GM21825 (cell line): ENCODE data around the gene ZCCHC7.
"Not testable (repeated sequence)": the region's sequence is repeated elsewhere in the genome, so short reads cannot be mapped to it uniquely, and the experiment has no call there.

Experiments used
- ATAC-seq: cut with Tn5 transposase; IDR thresholded peaks from one replicate; pipeline ENCODE4 v1.9.1; 2021; ENCODE audit warnings: mild to moderate bottlenecking, moderate library complexity; ENCODE audit not compliant: unreplicated experiment

The ZCCHC7 gene

DNA sequence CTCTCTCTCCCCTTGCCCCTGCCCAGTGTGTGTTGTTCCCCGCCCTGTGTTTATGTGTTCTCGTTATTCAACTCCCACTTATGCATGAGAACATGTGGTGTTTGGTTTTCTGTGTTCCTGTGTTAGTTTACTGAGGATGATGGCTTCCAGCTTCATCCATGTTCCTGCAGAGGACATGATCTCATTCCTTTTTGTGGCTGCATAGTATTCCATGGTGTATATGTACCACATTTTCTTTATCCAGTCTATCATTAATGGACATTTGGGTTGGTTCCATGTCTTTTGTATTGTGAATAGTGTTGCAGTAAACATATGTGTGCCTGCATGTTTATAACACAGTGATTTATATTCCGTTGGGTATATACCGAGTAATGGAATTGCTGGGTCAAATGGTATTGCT lies 83.1 kb downstream of the ZCCHC7 start:
- not testable (repeated sequence) for ATAC-seq

DNA sequence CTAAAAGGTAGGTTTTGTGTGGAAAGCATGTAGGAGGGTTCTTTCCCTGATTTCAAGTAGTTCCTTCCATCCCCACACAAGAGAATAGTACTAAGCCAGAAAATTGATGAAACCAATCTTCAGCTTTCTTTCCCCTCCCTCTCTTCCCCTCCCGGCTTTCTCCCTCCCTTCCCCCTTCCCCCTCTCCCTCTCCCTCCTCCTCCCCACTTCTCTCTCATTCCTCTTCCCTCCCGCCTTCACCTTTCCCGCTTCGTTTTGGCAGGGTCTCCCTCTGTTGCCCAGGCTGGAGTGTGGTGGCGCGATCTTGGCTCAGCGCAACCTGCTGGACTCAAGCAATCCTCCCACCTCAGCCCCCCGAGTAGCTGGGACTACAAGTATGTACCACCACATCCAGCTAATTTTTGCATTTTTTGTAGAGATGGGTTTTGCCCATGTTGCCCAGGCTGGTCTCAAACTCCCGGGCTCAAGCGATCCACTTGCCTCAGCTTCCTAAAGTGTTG lies 85.8 kb downstream of the ZCCHC7 start:
- ATAC-seq: no peak

DNA sequence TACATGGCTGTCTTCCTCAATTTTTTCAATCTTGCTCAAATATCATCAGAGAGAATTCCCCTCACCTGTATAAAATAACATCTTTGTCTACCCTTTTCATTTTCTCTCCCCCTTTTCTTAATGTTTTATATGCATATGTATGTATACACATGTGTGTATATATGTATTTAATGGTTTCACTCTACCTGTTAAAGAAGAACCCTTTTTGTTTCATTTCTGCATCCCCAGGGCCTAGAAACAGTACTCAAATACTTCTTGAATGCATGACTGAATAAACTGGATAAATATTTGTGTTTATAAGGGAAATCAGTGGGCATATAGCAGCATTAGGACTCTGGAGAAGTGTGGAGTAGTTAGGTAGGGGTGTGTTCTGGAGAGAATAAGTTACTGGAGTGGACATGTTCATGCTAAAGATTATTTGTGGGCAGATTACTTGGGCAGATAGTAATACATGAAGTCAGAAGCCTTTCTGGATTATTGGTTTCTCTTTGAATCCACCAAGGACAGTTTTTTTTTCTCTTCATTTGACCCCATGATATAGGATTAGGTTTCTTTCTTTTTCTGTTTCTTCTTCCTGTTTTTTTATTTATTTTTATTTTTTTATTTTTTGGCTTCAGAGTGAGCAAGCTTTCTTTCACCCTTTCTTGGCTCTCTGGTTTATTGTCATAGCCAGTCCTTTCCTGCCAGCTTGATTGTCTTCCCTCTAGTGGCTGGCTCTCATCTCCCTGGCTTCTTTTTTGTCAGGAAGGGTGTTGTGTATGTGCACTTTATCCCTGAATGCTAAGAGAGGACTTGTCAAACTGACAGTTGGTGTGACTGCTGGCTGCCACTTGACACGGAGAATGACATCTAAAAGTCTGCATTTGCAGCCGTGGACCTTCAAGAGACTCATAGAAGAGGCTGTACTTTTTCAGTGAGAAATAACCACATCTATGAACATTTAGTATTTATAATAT lies 89.3 kb downstream of the ZCCHC7 start:
- no peak for ATAC-seq

DNA sequence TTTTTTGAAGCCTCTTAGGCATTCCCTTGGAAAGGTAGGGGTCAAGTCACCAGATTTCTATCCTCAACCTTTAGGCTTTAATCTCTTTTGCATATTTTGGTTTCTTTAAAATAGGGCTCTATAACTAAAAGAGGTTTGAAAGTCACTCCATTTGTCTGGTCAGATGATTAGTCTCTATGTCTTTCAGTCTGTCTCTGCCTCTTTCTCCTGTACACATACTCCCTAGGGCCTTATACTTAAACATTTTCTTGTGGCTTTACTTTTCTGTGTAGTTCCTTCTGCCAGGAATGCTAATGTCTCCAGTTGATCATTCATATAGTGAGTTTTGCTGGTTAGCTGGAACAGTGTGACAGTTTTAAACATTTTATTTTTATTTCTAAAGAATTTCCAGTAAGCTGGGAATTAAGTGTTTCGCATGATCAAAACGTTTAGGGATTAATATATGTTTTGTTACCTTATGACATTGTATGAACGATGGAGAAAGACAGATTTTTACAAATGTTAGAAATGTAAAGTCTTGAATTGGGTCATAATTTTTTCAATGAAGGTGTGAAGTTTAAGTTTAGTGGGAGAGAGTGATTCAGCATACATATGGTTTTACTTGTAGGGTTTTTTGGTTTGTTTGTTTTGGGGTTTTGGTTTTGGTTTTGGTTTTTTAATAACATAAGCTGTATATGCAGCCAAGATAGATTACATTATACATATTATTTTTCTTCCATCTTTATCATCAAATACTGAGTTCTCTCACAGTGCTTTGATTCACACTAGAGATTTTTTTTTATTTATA lies 90.6 kb downstream of the ZCCHC7 start:
- ATAC-seq: peak; percentile 31

DNA sequence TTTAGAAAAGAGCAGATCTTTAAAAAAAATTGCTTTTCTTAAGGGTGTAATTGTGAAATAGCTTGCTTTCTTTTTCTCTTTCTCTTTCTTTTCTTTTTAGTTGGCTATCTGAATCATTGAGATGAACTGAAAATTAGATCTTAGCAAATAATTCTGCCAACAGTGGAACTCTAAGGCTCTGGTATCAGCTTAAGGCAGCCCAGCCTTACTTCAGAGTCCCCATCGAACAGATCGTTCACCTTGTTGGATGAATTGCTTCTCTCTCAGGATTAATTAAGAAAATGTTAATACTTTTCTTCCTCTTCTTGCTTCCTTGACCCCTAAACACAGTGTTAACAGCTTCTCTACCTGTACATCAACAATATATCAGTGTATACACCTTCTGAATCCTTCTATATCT lies 92.1 kb downstream of the ZCCHC7 start:
- ATAC-seq: no peak

DNA sequence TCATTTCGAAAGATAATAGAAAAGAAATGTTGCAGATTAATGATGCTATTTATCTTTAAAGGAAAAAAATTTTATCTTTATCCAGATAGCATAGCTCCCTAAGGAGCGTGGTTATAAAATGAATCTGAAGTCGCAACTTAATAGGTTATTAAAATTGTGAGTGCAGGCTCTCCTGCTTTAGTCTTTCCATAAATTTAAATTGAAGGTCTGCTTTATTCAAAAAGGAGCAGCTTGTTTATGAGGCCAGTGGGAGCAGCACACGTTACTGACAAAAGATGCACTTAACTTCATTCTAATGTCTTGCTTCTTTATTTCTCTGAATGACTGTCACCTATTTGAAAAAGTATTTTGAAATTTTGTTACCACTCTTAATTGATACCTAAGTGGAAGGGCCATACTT lies 95.0 kb downstream of the ZCCHC7 start:
- ATAC-seq: no peak

DNA sequence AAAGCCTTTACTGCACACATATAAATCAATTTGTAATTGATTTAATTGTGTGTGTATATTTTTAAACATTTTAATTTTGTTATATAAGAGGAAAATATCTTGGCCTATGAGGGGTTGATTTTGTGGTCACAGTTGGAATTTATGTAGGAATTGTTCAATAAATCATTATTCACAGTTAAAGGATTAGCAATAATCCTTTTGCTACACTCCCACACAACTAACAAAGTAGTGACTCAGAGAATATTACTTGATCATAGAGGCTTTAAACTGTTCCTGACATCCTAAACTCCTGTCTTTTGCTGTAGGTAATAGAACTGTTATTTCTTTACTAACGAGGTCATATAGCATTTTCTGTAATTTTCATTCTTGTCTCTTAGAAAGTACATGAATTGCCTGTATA lies 95.5 kb downstream of the ZCCHC7 start:
- ATAC-seq: no peak

DNA sequence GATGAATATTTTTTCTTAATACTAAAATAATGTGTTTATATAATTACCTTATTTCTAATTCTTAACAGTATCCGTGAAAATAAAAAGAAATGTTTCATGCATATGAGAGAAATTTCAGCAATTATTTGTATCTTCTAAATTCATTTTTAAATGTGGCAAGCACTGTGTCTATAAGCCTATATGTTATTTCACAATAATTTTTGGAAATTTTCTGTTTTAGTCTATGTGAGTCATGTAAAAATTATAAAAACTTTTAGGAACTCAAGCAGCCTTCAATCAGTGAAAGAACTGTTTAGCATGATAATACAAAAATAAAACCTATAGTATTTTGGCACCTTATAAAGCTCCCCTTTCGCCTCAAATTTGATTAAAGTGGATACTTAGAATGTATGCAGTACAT lies 96.8 kb downstream of the ZCCHC7 start:
- ATAC-seq: no peak

DNA sequence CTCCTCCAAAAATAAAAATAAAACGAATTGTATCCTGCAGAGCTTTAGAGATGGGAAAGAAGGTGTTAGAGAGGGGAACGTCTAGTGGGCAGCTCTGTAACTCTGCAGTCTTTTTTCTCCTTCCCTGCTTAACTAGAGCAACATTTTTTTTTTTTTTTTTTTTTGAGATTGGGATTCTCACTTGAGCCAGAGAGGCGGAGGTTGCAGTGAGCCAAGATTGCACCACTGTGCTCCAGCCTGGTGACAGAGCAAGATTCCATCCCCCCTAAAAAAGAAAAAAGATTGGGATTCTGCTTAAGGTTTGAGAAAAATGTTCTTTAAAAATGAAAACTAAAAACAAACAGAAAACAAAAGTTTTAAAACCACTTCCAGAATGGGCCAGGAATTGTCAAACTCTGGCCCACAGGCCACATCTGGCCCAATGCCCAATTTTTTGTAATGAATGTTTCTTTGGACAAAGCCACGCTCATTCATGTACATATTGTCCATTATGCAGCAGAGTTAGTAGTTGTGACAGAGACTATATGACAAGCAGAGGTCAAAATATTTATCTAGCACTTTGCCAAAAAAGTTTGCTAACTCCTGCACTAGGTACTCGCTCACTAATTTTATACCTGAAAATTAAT lies 98.5 kb downstream of the ZCCHC7 start:
- no peak for ATAC-seq

DNA sequence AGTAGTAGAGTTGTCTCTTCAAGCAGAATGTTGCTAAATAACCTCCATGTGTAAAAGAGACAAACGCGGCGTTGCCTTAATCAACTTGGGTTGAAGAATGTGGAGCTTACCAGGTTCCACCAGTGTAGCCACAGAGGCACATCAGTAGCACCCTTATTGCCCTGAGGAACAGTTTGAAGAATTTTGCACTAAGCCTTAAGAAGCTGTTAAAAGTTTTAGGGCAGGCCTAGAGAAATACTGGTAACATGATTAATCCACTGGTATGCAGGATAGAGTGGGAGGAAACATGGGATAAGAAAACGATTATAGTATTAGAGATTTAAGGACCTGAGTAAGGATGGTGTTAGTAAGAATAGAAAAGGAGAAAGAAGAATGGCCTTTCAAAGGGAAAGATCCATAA lies 100.6 kb downstream of the ZCCHC7 start:
- no peak for ATAC-seq

DNA sequence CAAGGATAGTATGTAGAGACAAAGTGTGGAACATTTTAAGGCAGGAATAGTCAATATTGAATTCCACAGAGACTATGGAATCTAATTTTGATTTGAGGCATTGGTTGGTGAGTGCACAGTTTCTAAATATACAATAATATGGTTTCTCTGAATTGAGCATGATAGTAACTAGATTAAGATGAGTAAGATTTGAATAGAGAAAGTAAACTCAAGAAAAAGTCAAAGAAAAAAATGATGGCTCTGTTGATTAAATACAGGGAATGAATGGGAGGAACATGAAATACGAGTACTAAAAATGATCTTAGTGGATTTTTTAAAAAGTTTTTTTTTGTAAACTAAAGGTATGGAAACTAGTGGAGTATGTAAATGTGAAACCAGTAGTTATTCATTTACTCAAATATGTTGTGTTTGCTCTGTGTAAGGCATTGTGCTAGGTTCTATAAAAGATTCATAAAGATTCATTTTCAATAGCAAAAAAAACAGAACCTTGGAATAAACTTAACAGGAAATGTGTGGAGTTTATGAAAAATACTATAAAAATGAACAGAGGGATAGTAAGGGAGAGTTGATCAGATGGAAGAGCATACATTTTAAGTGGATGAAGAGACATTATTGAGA lies 101.2 kb downstream of the ZCCHC7 start:
- no peak for ATAC-seq

DNA sequence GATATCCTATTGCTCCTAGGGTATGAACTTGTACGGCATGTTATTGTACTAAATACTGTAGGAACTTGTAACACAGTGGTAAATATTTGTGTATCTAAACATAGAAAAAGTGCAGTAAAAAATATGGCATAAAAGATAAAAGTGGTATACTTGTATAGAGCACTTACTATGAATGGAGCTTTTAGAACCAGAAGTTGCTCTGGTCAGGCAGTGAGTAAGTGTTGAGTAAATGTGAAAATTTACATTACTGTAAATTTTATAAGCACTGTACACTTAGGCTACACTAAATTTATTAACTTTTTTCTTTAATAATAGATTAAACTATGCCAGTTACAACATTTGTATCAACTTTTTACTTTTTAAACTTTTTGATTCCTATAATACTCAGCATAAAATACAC lies 109.1 kb downstream of the ZCCHC7 start:
- no peak for ATAC-seq

DNA sequence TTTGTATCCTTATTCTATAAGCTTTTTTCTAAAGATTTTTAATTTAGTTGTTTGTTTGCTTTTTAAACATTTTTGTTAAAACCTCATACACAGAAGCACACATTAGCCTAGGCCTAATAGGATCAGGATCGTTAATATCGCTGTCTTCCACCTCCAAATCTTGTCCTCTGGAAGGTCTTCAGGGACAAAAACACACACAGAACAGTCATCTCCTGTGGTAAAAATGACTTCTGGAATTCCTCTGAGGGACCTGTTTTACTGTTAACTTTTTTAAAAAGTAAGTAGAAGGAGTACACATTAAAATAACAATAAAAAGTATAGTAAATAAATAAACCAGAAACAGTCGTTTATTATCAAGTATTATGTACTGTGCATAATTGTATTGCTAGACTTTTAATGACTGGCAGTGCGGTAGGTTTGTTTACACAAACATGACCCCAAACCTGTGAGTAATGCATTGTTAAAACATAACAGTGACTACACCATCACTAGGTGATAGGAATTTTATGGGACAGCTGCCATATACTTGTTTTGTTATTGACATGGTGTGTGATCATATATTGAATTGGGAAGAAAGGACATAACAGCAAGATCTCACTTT lies 109.6 kb downstream of the ZCCHC7 start:
- ATAC-seq: no peak

DNA sequence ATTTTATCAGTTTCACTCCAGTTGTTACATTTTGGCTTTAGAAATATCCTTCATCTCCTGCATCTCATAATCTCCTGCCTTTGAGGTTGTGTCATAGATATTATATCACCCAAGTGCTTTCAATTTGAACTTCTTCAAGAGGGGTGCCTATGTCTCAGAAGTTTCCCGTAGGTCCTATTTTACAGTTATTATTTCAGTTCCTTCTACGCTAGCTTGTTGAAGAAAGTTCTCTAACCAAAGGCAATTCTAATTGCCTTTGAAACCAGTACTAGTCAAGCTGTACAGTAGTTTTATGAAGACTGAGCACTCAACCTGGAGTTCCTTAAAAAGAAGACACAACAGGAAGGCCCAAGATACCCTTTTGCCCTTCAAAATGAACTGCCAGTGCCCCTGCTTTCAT lies 116.4 kb downstream of the ZCCHC7 start:
- ATAC-seq: no peak

DNA sequence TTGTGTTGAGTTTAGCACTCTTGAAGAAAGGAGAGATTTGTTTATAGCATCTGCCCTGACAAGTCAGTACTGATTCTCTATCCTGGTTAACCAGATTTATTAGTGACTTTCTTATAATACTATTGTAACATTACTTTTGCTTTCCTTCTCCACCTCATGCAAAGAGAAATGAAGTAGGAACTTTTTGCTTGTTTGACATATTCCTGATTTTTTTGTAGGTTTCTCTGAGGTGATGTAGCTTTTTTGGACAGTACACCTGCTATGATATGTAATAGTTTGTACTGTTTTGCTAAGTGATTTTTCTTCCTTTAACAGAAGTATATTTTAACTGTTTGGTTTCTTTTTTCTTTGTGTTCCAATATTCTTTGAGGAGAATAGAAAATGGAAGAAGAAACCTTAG lies 117.7 kb downstream of the ZCCHC7 start:
- no peak for ATAC-seq

DNA sequence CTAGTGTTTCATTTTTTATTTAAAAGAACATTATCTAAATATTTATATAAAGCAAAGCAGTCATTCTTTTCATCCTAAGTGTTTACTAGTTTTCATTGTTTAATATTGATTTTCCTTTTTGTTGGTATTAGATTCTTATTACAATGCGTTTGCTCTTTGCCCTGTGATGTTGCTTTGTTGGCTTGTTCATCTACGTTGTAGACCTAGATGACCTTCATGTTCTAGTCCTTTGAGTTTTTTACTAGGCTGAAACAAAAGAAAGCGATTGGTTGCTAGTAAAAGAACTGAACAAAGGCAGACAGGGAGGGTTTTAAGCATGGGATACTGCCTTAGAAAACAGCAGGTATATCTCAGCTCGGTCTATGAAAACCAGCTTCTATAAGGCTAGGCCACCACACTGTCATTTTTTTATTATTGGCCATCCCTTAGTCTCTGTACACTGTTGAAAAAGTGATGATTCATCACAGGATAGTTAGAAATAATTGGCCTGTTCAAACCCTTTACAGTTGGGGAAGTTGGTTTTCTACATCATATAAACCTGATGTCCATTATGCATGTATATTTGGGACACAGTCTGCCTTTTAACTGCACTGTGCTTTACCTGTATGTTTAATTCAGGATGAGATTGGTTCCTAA lies 119.0 kb downstream of the ZCCHC7 start:
- ATAC-seq: no peak

DNA sequence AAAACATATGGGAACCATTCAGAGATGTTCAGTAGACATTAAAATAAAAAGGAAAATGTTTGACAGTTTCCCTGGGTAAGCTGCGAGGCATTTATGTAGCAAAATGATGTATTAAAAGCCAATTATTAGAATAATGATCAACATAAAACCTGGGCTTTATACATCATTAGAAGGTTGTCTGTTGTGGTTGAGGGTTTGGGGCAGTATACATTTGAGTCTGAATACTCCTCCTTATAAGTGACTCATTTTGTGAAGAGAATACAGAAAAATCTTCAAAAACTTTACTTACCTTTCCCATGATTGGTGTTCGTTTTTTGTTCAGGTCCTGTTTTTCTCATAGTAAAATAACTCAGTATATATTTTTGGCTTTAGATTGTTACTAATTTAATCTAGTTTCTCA lies 119.5 kb downstream of the ZCCHC7 start:
- no peak for ATAC-seq

DNA sequence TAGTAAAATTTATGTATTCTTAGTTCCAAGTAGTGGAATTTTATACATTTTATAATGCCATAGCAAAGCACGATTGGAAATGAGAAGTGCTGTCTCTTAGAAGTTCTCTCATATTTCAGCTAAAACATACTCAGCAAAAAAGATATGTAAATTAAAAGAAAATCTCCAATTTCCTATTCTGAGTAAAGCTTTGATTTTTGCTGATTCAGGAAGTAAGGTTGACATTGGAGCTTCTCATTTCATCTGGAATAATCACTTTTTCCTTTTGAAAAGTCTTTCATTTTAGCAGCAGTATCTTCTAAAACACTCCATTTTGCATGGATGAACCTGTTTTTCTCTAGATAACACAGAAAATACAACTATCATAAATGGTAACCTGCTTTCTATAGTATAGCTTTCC lies 121.0 kb downstream of the ZCCHC7 start:
- ATAC-seq: no peak

DNA sequence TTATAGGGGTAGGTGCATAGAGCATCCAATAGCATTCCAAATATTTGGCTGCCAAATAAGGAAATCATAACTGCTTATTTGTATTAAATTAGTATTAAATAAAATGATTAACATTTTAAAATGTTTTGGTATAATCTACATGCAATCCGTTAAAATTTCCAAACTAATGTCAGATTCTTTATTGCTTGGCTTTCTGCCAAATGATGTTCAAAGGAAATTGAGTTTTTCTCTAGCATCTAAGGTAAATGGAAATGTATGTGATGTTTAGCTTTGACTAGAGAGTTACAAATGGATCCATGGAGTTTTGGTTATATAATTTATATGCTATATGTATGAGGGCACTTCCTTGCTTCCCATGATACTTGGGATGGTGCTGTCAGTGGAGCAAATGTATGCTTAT lies 121.7 kb downstream of the ZCCHC7 start:
- ATAC-seq: no peak
